HG02642 (cell line): ENCODE results near the gene ANAPC5.
"Not testable (repeated sequence)": the region's sequence is repeated elsewhere in the genome, so short reads cannot be mapped to it uniquely, and the experiment has no call there.

Experiments
- ATAC-seq: cut with Tn5 transposase; IDR thresholded peaks from one replicate; pipeline ENCODE4 v1.9.1; 2021; ENCODE audit warnings: mild to moderate bottlenecking; ENCODE audit not compliant: unreplicated experiment, poor library complexity

ANAPC5 gene

DNA sequence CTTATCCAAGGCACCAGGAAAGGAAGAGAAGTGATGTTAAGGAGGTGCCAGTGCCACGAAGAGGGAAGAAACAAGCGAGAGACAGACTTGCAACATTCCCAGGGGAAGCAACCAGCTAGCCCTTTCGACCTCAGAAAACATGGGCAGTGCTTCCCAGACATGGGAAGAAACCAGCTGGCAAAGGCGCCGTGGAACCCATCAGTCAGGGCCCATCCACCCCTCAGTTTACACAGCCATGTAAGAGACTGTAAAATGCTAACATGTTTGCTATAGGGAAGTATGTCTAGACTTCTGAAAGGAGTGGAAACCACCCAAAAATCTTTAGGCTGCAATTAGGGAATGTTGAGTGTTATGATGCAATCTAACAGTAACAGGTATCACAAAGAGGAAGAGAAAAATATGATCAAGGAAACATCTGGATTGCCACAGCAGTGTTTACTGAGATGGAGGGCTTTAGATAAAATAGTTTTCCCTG is 26.3 kb downstream of the ANAPC5 start:
- no peak for ATAC-seq

DNA sequence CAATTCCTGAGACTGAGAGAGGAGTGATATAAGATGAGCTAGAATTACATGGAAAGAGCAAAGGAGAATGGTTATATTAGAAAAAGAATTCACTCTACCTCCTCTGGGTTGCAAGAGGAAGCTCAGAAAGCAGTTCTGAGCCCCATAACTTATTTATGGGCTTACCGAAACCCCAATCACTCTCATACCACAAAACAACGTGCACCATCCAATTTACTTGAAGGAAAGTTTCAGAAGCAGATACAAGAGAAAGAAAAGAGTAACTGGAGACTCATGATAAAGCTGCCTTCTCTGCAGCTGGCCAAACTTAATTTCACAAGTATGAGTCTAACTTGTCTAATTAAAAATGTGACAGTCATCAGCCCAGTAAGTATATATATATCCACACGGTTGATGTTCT is 28.3 kb downstream of the ANAPC5 start:
- ATAC-seq = no peak

DNA sequence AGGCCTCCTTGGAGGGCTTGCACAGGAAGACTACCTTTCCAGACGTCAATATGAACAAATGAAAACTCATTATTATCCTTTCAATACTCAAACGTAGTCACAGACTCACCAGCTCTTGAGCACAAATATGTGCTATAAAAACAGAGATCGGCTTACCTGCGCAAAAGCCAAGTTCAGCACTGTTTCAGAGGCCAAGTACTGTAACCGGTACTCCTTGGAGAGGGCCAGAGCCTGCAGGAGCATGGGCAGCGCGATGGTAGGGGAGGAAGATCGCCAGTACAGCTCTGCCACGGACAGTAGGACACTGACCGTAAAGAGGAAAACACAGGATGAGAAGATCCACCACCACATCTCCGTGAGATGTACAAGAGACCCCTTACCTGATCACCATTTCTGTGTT is 34.1 kb downstream of the ANAPC5 start:
- no peak for ATAC-seq

DNA sequence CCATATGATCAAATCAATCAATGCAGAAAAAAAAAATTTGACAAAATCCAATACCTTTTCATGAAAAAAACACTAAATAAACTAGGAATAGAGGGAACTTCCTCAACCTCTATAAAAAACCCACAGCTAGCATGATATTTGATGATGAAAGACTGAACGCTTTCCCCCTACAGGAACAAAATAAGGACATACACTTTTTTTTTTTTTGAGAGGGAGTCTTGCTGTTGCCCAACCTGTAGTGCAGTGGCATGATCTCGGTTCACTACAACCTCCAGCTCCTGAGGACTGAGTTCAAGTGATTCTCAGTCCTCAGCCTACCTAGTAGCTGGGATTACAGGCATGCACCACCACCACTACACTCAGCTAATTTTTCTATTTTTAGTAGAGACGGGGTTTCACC is 37.8 kb downstream of the ANAPC5 start:
- ATAC-seq = no peak

DNA sequence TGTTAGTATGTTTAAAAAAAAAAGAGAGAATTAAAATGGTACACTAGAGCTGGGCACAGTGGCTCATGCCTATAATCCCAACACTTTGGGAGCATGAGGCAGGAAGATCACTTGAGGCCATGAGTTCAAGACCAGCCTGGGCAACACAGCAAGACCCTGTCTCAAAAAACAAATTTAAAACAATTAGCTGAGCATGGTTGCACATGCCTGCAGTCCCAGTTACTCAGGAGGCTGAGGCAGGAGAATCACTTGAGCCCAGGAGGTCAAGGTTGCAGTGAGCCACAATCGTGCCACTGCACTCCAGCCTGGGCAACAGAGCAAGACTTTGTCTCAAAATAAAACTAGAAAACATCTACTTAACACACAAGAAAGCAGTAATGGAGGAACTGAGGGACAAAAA is 42.0 kb downstream of the ANAPC5 start:
- not testable (repeated sequence) for ATAC-seq

DNA sequence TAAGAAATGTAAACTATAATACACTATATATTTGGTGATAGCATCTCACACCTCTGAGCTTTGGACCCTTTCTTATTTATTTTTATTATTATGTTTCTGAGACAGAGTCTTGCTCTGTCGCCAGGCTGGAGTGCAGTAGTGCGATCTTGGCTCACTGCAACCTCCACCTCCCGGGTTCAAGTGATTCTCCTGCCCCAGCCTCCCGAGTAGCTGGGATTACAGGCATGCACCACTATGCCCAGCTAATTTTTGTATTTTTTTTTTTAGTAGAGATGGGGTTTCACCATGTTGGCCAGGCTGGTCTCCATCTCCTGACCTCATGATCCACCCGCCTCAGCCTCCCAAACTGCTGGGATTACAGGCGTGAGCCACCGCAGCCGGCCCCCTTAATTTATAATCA is 44.8 kb downstream of the ANAPC5 start:
- ATAC-seq = not testable (repeated sequence)

DNA sequence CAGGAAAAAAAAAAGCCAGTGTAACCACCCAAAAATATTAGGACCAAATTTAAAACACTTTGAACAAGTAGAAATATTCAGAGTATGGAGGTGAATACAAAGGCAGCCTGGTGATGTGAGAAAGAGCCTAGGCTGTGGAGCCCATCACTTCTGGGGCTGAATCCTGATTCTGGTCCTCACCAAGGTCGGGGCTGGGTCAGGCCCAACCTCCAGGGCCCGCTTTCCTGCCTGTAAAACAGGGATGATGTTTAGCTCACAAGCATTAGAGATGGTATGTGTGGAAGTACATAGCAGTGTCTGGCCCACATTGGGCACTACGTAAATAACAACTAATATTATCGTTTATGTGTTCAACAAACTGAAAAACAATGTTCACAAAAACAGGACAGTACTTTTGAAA is 47.9 kb downstream of the ANAPC5 start:
- ATAC-seq = no peak

DNA sequence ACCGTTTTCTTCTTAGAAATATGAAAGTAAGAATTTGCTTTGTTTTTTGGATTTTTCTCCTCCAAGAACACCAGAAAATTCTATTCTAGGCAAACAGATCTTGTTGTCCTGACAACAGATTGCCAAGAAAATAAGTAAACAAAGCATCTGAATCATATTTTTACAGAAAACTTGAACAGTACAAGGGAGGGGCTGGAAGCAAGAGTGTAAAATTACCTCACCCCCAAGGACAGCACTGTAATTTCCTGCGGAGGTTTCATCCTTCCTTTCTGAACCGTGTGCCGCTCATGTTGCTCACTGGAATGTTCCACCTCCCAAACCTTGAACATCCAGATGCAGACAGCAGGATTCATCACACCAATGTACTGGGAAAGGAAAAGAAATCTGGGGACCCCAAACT is 50.3 kb downstream of the ANAPC5 start:
- no peak for ATAC-seq

DNA sequence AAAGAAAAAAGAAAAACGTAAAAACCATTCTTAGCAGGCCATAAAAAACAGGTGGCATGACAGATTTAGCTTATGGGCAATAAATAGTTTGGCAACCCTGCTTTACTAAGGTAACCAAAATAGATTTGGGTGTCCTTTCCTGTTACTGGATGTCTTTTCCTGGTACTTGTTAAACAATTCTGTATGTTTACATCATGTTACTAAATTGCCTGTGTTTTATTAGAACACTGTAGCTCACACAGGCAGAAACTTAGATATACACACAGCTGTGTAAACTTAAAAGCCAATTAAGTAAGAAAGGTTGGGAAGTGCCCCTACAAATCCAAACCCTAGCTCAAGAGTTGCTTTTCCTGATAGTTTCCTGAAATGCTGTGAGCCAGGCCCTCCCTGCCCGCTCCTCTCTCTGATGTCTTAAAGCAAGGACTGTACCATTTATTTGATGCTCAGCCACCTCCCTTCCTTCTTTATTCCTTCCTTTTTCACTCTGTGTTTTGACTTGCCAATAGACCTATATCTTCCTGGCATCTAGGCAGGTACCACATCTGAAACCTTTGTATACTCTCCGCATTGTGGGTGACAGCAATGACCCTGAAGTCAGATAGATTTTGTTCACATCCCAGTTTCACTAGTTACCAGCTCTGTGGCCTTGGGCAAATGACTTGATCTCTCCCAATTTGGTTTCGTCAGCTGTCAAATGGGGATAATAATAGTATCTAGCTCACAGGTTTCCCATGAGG is 52.0 kb downstream of the ANAPC5 start:
- no peak for ATAC-seq

DNA sequence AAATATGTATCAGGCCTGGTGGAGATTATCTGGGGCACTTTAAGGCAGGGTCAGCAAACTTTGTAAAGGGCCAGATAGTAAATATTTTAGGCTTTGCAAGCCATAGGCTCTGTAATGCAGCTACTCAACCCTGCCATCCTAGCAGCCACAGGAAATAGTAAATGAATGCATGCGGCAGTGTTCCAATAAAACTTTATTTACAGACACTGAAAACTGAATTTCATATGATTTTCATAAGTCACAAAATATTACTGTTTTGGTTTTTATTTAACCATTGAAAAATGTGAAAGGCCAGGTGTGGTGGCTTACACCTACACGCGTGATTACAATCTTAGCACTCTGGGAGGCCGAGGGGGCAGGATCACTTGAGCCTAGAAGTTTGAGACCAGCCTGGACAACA is 52.5 kb downstream of the ANAPC5 start:
- no peak for ATAC-seq

DNA sequence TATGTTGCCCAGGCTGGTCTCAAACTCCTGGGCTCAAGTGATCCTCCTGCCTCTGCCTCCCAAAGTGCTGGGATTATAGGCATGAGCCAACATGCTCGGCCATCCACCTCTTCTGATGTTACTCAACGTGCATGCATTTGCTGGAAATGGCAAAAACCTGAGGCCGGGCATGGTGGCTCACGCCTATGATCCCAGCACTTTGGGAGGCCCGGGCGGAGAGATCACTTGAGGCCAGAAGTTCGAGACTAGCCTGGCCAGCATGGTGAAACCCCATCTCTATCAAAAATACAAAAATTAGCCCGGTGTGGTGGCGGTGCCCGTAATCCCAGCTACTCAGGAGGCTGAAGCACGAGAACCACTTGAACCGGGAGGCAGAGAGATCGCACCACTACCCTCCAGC is 53.8 kb downstream of the ANAPC5 start:
- ATAC-seq = not testable (repeated sequence)

DNA sequence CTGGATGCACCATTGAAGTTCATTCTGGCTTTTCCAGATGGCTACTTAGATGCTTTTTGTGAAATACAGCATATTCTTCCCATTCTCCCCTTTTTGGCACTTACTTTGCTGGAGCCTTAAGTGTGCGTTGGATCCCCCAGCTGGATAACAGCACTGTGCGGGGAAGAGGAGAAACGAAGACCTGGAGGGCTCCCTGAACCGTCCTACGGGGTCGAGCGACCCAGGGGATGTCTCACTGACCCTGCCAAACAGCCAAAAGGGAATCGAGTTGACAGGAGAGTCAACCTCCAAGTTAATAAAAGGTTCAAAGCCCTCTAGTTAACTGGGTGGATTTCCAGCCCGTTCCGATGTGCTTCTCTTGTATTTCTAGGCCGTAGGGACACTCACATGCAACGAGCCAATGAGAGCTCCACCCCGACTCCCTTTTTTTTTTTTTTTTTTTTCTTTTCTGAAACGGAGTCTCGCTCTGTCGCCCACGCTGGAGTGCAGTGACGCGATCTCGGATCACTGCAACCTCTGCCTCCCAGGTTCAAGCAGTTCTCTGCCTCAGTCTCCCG is 54.7 kb downstream of the ANAPC5 start:
- ATAC-seq = peak; percentile 3

DNA sequence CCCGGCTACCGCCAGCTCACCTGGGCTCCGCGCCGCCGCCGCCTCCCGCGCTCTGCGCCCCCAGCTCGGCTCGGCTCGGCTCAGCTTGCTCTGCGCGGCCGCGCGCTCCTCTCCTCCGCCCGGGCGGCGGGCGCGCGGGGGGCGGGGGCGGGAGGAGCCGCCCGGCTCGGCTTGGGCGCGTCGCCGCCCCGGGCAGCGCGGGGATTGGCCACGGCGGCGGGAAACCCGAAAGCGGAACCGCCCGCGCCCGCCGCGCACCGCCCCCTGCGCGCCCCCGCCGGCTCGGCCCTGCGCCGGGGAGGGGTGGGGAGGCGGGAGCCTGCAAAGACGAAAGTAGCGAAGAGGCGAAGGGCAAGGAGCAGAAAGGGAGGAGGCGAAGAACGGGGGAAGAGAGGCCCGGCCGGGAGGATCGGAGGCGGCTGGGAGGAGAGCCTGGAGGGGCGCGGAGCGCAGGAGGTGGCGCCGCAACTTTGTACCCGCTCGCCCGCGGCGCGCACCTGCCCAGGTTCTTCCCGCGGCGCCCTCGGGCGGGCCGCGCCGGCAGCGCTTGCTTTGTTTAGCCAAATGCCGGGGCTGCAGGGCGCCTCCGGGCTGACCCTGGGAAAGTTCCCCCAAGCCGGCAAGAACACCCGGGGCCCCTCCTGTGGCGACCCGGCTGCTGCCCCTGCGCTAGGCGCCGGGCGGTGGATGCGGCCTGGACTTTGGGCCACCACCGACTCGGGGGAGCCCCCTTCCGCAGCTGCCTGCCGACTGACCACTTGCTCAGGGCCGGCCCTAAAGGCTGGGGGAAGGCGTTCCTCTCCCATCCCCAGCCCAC is 55.4 kb downstream of the ANAPC5 start, which contains the start of gene CAMKK2:
TSS of gene CAMKK2 (minus strand) at position 92 of the 817 bp plus-strand sequence. CDS start 22,183 bp downstream, outside the sequence.
- peak; percentile 73 for ATAC-seq

DNA sequence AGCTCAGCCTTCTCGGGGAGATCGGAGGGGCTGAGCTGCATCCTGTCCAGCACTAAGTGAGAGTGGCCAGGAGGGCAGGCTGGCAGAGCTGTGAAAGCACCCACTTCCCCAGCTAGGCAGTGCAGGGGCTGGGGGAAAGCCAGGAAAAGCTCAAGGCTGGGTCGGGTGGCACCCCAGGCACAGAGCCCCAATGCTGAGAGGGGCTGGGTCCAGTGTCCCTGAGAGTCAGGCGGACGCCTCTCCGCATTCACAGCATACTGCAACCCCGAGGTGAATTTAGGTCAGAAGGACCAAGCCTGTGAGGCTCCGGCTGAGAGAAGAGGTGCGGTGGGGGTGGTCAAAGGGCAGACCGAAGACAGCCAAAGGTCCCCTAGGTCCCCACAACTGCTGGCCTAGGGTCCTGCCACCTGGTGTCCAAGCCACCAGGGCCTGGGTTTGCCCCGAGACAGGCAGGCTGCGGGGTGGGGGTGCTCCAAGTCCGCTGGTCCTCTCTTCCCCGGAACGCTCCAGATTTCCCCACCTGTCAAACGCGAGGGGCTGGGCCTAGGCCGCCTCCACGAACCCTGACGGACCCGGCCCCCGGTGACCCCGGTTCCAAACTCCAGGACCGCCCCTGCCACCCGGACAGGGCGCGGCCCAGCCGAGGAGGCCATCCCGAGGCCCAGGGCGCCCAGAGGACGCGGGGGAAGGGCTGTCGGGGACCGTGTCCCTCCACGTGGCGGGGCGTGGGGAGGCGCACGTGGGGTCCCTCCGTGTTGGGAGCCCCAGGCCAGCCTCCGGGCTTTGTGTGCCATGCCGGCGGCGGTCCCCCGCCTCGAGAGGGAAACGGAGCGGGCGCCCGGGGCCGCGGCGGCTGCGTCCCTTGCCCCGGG is 56.2 kb downstream of the ANAPC5 start:
- ATAC-seq = peak; percentile 35

DNA sequence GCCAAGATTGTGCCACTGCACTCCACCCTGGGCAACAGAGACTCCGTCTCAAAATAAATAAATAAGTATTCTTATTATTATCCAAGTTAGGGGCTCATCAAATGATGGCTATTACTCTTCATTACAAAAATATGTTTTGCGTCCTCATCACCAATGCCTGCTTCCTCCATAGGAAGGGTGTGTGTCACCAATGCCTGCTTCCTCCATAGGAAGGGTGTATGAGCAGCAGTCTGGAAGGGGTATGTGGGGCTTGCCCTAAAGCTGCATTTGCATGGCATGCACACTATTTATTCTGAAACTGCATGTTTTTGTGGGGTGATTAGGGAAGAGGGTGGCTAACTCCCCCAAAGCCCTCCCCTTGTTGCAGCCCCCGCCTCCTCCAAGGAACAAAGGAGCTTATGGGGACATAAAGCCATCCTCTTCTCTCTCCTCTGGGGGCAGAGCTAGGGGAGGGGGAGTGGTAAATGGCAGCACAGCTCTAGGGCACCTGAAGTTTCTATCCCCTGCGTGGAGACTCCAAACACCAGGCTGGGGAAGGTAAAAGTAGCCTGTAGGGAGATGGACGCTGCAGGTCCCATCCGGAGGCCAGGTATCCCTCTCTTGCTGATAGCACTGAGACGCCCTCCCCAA is 57.0 kb downstream of the ANAPC5 start:
- no peak for ATAC-seq

DNA sequence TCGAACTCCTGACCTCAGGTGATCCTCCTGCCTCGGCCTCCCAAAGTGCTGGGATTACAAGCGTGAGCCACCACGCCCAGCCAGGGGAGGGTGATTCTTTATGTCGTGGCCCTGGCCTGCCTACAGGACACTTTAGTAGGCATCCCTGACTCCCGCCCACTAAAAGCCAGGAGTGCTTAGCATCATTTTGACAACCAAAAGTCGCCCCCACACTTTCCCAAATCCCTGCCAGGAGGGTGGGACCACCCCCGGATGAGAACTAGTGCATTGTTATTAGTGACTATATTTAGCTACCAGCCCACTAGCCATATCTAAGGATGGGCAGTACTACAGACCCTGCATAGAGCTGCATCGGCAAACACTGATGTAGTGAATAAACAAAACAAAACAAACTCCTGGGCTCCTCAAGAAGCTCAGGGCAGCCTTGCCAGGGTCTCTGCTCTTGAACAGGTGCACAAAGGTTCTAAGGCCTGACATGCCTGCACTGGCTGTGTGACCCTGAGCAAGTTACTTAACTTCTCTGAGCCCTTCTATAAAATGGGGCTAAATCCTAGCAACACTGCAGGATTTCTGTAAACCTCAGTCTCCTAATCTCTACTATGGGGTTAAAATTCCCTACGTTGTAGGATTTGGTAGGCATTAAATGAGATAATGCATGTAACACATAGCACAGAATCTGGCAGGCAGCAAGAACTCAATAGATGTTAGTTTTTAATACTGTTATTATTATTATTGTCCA is 57.9 kb downstream of the ANAPC5 start:
- ATAC-seq = no peak

DNA sequence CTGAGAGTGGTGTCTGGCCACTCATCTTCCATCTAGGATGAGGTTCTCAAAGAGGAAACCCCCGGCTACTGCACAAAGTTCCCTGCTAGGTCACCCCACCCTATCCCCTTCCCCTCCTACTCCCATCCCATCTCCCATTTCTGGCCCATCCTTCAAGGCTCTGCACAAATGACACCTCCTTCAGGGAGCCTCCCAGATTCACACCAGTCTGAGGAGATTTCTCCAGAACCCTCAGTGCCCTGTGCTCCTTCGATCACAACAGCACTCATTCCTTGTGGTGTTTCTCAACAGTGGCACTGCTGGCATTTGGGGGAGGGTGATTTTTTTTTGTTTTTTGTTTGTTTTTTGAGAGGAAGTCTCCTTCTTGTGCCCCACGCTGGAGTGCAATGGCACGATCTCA is 58.6 kb downstream of the ANAPC5 start:
- ATAC-seq = no peak

DNA sequence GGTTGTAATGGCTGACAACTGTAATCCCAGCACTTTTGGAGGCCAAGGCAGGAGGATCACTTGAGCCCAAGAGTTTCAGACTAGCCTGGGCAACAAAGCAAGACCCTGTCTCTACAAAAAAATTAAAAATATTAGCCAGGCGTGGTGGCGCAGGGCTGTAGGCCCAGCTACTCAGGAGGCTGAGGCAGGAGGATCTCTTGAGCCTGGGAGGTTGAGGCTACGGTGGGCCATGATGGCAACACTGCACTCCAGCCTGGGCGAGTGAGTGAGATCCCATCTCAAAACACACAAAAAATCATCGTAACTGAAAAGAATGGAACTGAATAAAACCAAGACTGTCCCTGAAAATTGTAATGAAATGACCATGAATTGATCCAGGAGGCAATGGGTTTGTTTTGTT is 61.8 kb downstream of the ANAPC5 start:
- no peak for ATAC-seq

DNA sequence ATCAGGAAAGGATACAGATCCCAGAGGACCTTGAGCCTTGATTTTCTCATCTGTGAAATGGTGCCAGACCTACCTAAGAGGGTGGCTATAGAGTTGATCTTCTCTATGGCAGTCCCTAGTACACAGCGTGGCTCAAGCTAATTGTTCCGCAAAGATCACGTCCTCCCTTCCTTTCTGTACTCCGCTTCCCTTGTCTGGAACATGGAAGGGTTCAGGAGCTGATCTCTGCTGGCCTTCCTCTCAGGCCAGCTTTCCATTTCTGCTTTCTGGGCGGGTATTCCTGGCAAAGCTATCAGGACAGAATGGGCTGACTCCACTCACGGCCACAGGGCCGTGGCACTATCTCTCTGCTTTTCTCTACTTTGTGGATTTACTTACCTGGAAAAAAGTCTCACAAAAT is 62.2 kb downstream of the ANAPC5 start:
- no peak for ATAC-seq
